ENCODE measurements around the gene DOCK8. TPM values are rescaled to one million over a fixed set of nuclear protein-coding genes. Genes with fewer than 3 reads are reported as not detected.

Gene DOCK8
- total and polyA plus RNA-seq, 2 experiments from 2014 or later, result 0.94 to 1.2 TPM

- TF ChIP-seq CREB1 (CRISPR knock-in tag; IDR thresholded peaks at IDR 0.05; ENCODE audit: low read depth) (no peak), EZH2 (IDR thresholded peaks at IDR 0.05; ENCODE audit: low read depth, unreplicated experiment) (no peak), ZNF331 (CRISPR knock-in tag; IDR thresholded peaks at IDR 0.05; ENCODE audit: low read depth) (no peak), JUNB (IDR thresholded peaks at IDR 0.05; ENCODE audit: unreplicated experiment) (no peak), EZH2phosphoT487 (IDR thresholded peaks at IDR 0.05; ENCODE audit: unreplicated experiment) (no peak), REST (IDR thresholded peaks at IDR 0.05; ENCODE audit: unreplicated experiment) (no peak), POLR2AphosphoS5 (IDR thresholded peaks at IDR 0.05; ENCODE audit: low read depth) (no peak), ETS1 (IDR thresholded peaks at IDR 0.05) (no peak), CTCF (conservative IDR thresholded peaks at IDR 0.05; ENCODE audit: low read depth in 2 of 2) (no peak)
Measured at GRCh38 chr9:479304-479970, 264.8 kb downstream of the DOCK8 start (continued).

- no peak overlapping the region for H2AFZ ChIP-seq
- peaks cover 15% of the 10 kb centered on the region for H3K9me2 ChIP-seq (ENCODE audit: insufficient read depth)
- H3K4me3 Mint-ChIP-seq, result no peak overlapping the region
- no peaks in the 10 kb centered on the region for H3F3A ChIP-seq (replicated peaks; ENCODE audit: low read depth)
- peaks cover 17% of the 10 kb centered on the region for H3K4me1 ChIP-seq (ENCODE audit: insufficient read depth)
- no peak overlapping the region for H3K27ac Mint-ChIP-seq
- no peak overlapping the region for H3K4me3 ChIP-seq
- peaks cover 19% of the 10 kb centered on the region for H3K4me1 Mint-ChIP-seq
- ATAC-seq, result no peak
- peaks cover 4% of the 10 kb centered on the region for H3K27me3 Mint-ChIP-seq (ENCODE audit: insufficient read depth, low read depth, poor library complexity)
- H3K27ac ChIP-seq (ENCODE audit: low read depth), result no peak overlapping the region
- peaks cover 57% of the 10 kb centered on the region for H3K36me3 Mint-ChIP-seq (ENCODE audit: low read depth)
- no peaks in the 10 kb centered on the region for H4K20me1 ChIP-seq (replicated peaks; ENCODE audit: insufficient read depth)
- no peaks in the 10 kb centered on the region for H3K79me2 ChIP-seq (replicated peaks; ENCODE audit: insufficient read depth)
- H3K4me2 ChIP-seq, result no peak overlapping the region
- H3K9me3 Mint-ChIP-seq, result peaks cover 16% of the 10 kb centered on the region
- no peaks in the 10 kb centered on the region for H3K36me3 ChIP-seq (ENCODE audit: insufficient read depth)
- no peak for DNase-seq (ENCODE audit: low spot score)
- no peaks in the 10 kb centered on the region for H3K27me3 ChIP-seq (ENCODE audit: insufficient read depth)
- TF ChIP-seq EZH2 (IDR thresholded peaks at IDR 0.05; ENCODE audit: low read depth, unreplicated experiment) (no peak), ZNF462 (CRISPR knock-in tag; IDR thresholded peaks at IDR 0.05) (no peak), POLR2AphosphoS5 (IDR thresholded peaks at IDR 0.05; ENCODE audit: low read depth) (no peak), NANOG (IDR thresholded peaks at IDR 0.05; ENCODE audit: borderline replicate concordance) (no peak), CREB1 (CRISPR knock-in tag; IDR thresholded peaks at IDR 0.05; ENCODE audit: low read depth) (no peak), STAT1 (IDR thresholded peaks at IDR 0.05; ENCODE audit: unreplicated experiment) (no peak), JUNB (IDR thresholded peaks at IDR 0.05; ENCODE audit: unreplicated experiment) (no peak)
Measured at GRCh38 chr9:479971-480350, 265.3 kb downstream of the DOCK8 start.

All from GM23338 (cell line).